ENCODE measurements around the gene GPR160. TPM values are rescaled to one million over a fixed set of nuclear protein-coding genes. Genes with fewer than 3 reads are reported as not detected.

Gene GPR160
- total RNA-seq (2014; rRNA removed; shearing (Covaris generic)) (90.5 and 108 TPM in 2 replicates), total RNA-seq (2022) (115 and 117 TPM in 2 replicates), Bru-seq, nascent RNA (percentile 93 among the genes with signal in this experiment), BruChase-seq, experiment 1, labeled RNA remaining after a 6-hour chase (percentile 95 among the genes with signal in this experiment), BruChase-seq, experiment 2, labeled RNA remaining after a 2-hour chase (percentile 90 among the genes with signal in this experiment)
- long read RNA-seq, transcript GPR160-201 (4 exons, 2,039 nt): major isoform, 153 of 214 reads
- long read RNA-seq, partial matches to known transcripts: 3 of 214 reads
- long read RNA-seq, other reads (novel, unspliced or antisense): 54 of 214 reads

GRCh38 chr3:170037463-170038433 lies at the start of gene GPR160:
TSS of gene GPR160 (plus strand) at chr3:170037995. CDS start at chr3:170083973, 45,978 bp downstream.
- Histone ChIP-seq H3K4me3 (ENCODE audit: low read depth, low read length, poor library complexity, severe bottlenecking) (peak within 1 kb of the TSS; percentile 94), H3K4me2 (ENCODE audit: low read length) (peak within 1 kb of the TSS; percentile 92), H3K9me2 (ENCODE audit: insufficient read depth, low read length) (no peaks in the 10 kb centered on the region), H4K20me1 (ENCODE audit: insufficient read depth, low read length) (no peaks in the 10 kb centered on the region), H3K36me3 (ENCODE audit: insufficient read depth, low read length) (peaks cover 21% of the 10 kb centered on the region), H3K9me3 (ENCODE audit: low read length) (peaks cover 5% of the 10 kb centered on the region; the same call in 1 of the 2 replicates), H2AFZ (ENCODE audit: low read length) (peak within 1 kb of the TSS; percentile 76), H3K4me1 (ENCODE audit: insufficient read depth, low read length, poor library complexity, severe bottlenecking) (peaks cover 40% of the 10 kb centered on the region), H3K79me2 (ENCODE audit: insufficient read depth, low read depth, low read length) (peaks cover 39% of the 10 kb centered on the region; the same call in 1 of the 2 replicates), H3K27ac (ENCODE audit: low read depth, low read length, poor library complexity, severe bottlenecking) (peak within 1 kb of the TSS; percentile 64)
- BruUV-seq (replicated peaks): no TSS peak
- TF ChIP-seq EZH2phosphoT487 (IDR thresholded peaks at IDR 0.05; ENCODE audit: borderline replicate concordance, low read depth, low read length): no peak
- peak; percentile 81 for TF ChIP-seq CTCF (conservative IDR thresholded peaks at IDR 0.05; ENCODE audit: low read length)
- CTCF ChIA-PET (ENCODE audit: unreplicated experiment): interaction anchor here (0.6 to 1.0 kb wide), 2 partner anchors 17 to 162 kb away, joined by 3 read pairs; no protein-coding TSS in a partner anchor
- POLR2A ChIA-PET: interaction anchor here (0.6 to 1.4 kb wide), 9 partner anchors 15 to 176 kb away, joined by 3 to 6 read pairs (median 3); no protein-coding TSS in a partner anchor
- intact Hi-C loops (cut with micrococcal nuclease; ENCODE audit: unreplicated experiment): loop anchor here (1.0 to 5.0 kb wide), 6 partner anchors 17 to 274 kb away; no protein-coding TSS in a partner anchor
- DNase-seq (ENCODE audit: low spot score): peak; percentile 95

- intact Hi-C loops (cut with micrococcal nuclease; ENCODE audit: unreplicated experiment): no loop called here
- H2AFZ ChIP-seq (ENCODE audit: low read length): no peak overlapping the region
- H3K9me3 ChIP-seq (ENCODE audit: low read length): no peaks in the 10 kb centered on the region
- ChIA-PET CTCF (ENCODE audit: unreplicated experiment) (no interaction called here), POLR2A (interaction anchor here (0.7 to 1.3 kb wide), 6 partner anchors 12 to 147 kb away, joined by 3 to 8 read pairs (median 6); partner anchors contain the start of gene GPR160)
- no peak overlapping the region for H3K4me3 ChIP-seq (ENCODE audit: low read depth, low read length, poor library complexity, severe bottlenecking)
- no peak for DNase-seq (ENCODE audit: low spot score)
- H3K4me1 ChIP-seq (ENCODE audit: insufficient read depth, low read length, poor library complexity, severe bottlenecking): no peaks in the 10 kb centered on the region
- H3K79me2 ChIP-seq (ENCODE audit: insufficient read depth, low read depth, low read length): peaks cover 43% of the 10 kb centered on the region; the same call in 1 of the 2 replicates
- H3K4me2 ChIP-seq (ENCODE audit: low read length): no peak overlapping the region
- H4K20me1 ChIP-seq (ENCODE audit: insufficient read depth, low read length): no peaks in the 10 kb centered on the region
- H3K9me2 ChIP-seq (ENCODE audit: insufficient read depth, low read length): no peaks in the 10 kb centered on the region
- no peak overlapping the region for H3K27ac ChIP-seq (ENCODE audit: low read depth, low read length, poor library complexity, severe bottlenecking)
- TF ChIP-seq CTCF (conservative IDR thresholded peaks at IDR 0.05; ENCODE audit: low read length): no peak
- no peak for TF ChIP-seq EZH2phosphoT487 (IDR thresholded peaks at IDR 0.05; ENCODE audit: borderline replicate concordance, low read depth, low read length)
- peaks cover 98% of the 10 kb centered on the region for H3K36me3 ChIP-seq (ENCODE audit: insufficient read depth, low read length)
- BruUV-seq (replicated peaks): no TSS peak
Observed at GRCh38 chr3:169990431-169990830, 47.4 kb upstream of the GPR160 start.
